H54 (cell line): Measurements from ENCODE around the gene ATP5F1A.
"Not testable (repeated sequence)": the region's sequence is repeated elsewhere in the genome, so short reads cannot be mapped to it uniquely, and the experiment has no call there.

Source experiments
- DNase-seq: peaks from one replicate; pipeline ENCODE4 v3.0.0; 2011; ENCODE audit warnings: low spot score, mixed read lengths; ENCODE audit not compliant: insufficient read length
- FAIRE-seq: peaks from 3 replicates; lab custom pipeline; 2011; peaks lifted over from hg19 to GRCh38; lab: Jason Lieb, UNC
- POLR2A ChIP-seq: IDR thresholded peaks from 2 replicates; pipeline ENCODE4 v1.6.1; 2011; ENCODE audit warnings: low read depth, mild to moderate bottlenecking, low read length

The ATP5F1A gene

DNA sequence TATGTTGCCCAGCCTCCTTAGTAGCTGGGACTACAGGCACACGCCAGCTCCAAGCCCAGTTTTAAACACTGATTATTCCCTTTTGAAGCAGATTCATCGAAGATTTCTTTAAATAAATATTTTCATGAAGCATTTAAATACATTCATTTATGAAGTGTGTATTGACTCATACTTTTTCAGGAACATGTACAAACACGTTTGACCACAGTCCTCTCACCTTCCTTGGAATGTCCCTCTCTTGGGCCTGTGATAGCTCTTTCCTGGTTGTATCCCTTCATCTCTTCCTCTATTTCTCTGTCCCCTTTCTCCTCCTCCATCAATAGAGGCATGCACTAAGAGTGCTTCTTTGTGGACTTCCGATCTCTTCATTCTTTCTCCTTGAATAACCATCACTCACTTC, 28.6 kb downstream of the ATP5F1A start:
- TF ChIP-seq POLR2A, result no peak
- FAIRE-seq (no peak), DNase-seq (no peak)

DNA sequence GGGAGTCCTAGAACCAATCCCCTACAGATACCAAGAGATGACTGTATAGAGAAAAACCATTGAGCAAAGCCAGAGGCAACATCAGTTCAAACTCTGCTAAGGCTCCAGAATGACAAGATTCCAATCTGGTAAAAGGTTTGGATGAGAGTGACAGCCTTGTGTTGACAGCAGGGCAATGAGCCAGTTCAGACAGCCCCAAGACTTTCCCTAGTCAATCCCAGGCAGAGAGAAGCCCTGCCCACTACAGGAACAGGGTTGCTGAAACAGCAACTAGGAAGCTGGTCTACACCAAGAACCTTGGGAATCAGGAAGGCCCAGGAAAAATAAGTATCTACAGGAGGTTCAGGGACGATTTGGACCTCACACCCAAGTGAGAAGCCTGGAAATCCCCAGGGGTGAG, 29.3 kb downstream of the ATP5F1A start:
- FAIRE-seq, result no peak
- DNase-seq, result no peak
- no peak for TF ChIP-seq POLR2A

DNA sequence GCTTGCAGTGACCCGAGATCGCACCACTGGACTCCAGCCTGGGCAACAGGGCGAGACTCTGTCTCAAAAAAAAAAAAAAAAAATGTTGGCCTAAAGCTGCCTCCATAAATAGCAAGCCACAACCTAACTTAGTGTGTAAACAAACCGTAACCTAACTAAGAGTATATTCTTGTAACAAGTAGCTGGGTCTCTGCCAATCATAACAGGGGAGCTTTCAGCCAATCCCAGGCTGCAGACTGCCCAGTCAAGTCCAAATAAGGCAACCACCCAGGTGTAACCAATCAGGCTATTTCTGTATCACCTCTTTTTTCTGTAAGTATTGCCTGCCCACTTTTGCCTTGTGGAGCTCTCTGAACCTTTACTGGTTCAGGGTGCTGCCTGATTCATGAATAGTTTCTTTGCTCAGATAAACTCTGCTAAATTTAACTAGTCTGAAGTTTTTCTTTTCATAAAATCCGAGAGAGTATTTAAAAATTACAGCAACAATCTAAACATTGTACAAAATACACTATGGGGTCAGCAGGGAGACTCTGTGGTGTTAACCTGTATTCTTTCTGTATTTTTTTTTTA, 30.6 kb downstream of the ATP5F1A start:
- DNase-seq (no peak), FAIRE-seq (no peak)
- no peak for TF ChIP-seq POLR2A

DNA sequence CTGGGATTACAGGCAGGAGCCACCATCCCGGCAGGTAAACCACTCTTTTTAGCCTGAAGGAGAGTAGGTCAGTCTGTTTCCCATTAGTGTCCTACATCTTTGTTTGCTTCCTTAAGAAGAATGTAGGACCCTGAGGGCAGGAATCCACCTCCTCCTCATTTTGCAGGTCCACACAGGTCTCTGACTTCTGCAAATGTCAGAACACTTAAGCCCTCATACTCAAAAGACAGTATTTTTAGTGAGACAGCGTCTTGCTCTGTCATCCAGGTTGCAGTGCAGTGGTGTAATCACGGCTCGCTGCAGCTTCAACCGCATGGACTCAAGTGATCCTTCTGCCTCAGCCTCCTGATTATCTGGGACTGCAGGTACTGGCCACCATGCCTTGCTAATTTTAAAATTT, 35.3 kb downstream of the ATP5F1A start:
- DNase-seq (no peak), FAIRE-seq (no peak)
- TF ChIP-seq POLR2A, result no peak

DNA sequence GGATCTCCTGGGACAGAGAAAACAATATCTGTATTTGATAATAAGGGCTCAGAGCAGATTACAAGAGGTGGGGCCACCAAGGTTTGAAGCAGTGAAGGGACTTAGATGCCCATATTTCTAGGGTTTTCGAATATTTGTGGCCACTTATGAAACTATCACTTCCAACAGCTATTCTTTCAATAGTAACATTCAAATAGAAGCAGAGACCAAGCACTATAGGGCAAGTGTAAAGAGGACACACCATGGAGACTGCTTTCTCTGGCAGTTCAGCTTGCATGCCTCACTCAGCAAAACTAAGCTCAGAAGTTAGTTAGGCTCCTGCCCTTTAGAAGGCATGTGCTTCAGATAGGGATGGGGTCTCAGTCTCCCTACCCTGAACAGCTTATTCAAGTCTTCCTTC, 36.3 kb downstream of the ATP5F1A start:
- no peak for DNase-seq
- no peak for TF ChIP-seq POLR2A
- FAIRE-seq, result no peak

DNA sequence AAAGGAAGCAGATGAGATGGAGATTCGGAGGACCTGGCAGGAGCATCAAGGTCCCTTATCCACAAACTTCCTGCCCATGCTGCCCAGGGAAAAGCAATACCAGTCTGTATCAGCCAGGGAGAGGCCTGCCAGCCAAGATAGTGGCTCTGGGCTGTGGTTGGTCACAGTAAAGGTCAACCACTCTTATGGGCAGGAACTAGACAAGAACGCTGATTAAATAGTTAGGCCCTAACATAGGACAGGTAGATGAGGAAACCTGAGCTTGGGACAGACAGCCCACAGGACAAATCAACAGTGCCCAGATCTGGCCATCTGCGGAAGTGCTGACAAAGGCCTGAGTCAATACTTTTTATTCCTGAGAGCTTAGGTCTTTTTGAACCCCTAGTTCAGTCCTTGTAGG, 36.7 kb downstream of the ATP5F1A start:
- FAIRE-seq, result no peak
- no peak for DNase-seq
- no peak for TF ChIP-seq POLR2A

DNA sequence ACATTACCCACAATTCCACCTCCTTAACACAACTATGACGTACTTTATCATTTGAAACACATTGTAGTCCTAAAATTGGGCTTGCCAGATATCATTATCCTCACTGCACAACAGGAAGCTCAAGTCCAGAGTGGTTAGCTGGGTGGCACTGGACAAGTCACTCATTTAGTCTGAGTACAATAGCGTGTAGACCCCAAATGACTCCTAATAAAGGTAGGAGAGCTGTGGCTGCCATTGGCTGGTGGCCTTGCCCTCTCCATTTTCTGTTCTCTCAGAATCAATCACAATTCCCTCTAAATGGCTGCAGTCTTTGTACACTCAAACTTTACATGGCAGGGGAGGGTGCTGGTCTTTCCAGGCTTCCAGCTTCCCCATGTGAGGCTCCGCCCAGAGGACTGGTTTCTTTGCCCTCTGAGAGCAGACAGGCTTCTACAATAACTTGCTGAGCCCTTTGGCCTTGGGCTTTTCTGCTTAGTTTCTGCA, 37.7 kb downstream of the ATP5F1A start:
- TF ChIP-seq POLR2A, result no peak
- FAIRE-seq, result no peak
- DNase-seq, result no peak

DNA sequence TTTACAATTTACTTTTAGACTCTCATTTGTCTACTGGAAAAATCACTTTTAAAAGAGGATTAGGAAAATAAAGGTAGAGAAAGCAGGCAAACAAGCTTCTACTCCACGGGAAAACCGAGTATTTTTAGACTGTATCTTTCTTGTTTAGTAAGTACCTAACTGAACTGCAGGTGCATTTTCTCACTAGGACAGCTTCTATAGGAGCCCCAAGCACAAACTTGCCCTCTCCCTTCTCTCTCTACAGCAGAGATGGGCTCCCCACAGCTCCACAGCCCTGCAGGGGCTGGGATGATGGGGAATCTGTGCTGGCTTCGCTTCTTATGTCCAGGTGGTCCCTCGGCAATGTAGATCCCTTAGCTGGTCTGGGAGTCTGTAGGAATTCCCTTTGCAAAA, 42.3 kb downstream of the ATP5F1A start:
- FAIRE-seq (no peak), DNase-seq (no peak)
- no peak for TF ChIP-seq POLR2A

DNA sequence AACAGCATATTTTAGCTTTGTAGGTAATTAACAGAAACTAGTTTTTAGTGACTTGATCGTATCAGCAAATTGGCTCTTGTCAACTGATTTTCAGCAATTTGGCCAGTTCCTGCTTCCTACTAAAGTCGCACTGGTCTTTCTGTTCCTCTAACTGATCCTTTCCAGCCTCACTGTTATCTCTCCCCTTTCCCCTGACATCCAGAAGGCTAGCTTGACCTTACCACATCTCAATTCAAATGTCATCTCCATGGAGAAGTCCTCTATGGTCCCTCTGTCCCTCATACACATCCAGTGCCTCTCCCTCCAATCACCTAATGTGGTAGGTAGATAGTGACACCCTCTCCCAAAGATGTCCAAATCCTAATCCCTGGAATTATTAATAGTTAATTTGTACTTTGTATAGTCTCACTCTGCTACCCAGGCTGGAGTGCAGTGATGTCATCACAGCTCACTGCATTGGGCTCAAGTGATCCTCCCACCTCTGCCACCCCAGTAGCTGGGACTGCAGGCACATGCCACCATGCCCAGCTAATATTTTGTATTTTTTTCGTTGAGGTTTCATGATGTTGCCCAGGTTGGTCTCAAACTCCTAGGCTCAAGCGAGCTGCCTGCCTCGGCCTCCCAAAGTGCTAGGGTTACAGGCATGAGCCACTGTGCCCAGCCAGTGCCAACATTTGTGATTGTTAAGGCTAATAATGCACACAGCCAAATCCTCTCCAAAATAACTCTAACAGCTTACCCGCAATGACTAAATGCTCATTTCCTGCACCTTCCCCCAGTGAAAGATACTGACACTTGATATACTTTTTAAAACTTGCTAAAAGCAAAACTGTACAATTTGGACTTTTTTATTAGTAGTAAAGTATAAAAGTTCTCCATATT, 42.9 kb downstream of the ATP5F1A start:
- DNase-seq, result no peak
- TF ChIP-seq POLR2A, result no peak
- FAIRE-seq, result no peak

DNA sequence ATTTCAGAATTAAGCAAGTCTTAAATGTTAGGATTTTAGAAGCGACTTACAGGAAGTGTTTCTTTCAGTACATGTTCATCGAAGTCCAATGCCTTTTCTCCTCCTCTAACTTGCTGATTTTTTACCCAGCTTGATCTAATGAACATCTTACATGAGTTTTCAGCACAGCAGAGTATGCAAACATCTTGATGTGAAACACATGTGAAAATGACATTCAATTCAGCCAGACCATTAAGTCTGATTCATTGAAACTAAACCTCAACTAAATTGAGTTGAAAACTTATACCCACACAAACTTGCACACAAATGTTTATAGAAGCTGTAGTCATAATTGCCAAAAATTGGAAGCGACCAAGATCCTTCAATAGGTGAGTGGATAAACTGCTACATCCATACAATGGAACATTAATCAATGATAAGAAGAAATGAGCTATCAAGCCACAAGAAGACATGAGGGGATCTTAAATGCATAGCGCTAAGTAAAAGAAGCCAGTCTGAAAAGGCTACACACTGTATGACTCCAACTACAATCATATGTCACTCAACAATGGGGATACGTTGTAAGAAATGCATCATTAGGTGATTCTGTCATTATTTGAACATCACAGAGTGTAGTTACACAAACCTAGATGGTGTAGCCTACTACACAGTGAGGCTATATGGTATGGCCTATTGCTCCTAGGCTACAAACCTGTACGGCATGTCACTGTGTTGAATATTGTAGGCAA, 44.6 kb downstream of the ATP5F1A start:
- FAIRE-seq, result no peak
- TF ChIP-seq POLR2A, result no peak
- DNase-seq, result no peak

DNA sequence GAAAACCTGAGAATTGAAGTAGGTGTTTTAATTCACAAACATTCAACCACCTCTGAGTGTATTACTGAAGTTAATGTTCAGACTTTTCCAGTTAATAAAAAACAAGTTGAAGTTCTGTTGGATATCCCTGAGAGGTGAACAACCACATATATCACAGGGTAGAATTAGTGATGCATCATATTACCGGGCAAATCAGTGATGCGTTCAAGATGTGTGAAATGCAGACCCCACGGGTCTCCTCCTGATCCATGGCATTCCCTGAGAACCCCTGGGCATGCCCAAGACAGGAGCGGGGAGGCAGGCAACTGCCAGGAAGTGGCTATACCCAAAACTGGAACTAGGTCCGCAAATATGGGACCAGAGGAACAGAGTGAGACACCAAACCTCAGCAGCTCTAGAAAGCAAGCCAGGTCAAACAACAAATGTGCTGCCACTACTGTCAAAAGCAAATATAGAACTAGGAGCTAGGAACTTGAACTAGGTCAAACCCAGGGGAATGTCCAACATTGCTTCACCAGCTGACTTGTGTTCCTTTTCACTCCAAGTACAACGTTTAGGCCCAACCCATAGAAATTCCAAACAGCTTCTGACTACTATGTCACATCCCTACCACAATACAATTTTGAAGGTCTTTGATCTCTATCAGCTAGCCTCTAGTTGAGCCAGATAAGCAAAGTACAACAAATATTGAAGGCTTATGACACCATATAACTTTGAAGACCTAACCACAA, 46.2 kb downstream of the ATP5F1A start:
- FAIRE-seq (no peak), DNase-seq (no peak)
- TF ChIP-seq POLR2A, result no peak

DNA sequence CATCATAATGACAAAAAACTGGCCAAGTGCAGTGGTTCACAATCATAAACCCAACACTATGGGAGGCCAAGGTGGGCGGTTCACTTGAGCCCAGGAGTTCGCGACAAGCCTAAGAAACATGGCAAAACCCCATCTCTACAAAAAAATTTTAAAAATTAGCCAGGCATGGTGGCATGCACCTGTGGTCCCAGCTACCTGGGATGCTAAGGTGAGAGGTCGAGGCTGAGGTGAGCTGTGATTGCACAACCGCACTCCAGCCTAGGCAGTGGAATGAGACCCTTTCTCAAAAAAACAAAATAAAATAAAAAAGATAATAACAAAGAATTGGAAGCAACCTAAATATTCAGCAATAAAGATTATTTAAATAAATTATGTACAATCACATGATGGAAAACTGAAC, 47.8 kb downstream of the ATP5F1A start:
- TF ChIP-seq POLR2A, result no peak
- FAIRE-seq (no peak), DNase-seq (no peak)

DNA sequence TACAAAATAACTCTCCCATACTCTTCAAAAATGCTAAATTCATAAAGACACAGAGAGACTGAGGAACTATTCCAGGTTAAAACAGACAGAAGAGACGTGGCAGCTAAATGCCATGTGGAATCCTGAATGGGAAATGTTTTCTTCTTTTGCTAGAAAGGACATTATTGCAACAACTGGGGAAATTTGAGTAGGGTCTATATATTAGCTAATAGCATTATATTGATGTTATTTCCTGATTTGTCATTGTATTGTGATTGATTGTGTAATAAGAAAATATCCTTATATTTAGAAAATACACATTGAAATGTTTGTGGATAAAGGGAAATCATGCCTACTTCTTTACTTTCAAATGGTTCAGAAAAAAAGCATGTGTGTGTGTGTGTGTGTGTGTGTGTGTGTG, 49.5 kb downstream of the ATP5F1A start:
- no peak for TF ChIP-seq POLR2A
- no peak for FAIRE-seq
- no peak for DNase-seq

DNA sequence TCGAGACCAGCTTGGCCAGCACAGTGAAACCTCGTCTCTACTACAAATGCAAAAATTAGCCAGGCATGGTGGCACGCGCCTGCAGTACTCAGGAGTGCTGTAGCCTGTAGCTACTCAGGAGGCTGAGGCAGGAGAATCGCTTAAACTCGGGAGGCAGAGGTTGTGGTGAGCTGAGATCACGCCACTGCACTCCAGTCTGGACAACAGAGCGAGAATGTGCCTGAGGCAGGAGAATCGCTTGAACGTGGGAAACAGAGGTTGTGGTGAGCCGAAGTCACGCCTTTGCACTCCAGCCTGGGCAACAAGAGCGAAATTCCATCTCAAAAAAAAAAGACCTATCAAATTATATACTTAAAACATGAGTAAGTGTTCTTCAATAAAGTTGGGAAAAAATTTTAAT, 50.7 kb downstream of the ATP5F1A start:
- not testable (repeated sequence) for FAIRE-seq, DNase-seq
